PFSK-1 (cell line): ENCODE measurements around the gene IQSEC3.

Experiments used
- POLR2AphosphoS5 ChIP-seq: IDR thresholded peaks from 2 replicates; pipeline ENCODE4 v1.6.1; 2012; ENCODE audit warnings: low read depth, mild to moderate bottlenecking, control low read depth, low read length, moderate library complexity
- TAF1 ChIP-seq: IDR thresholded peaks from 2 replicates; pipeline ENCODE4 v1.6.1; 2012; ENCODE audit warnings: low read length, control low read depth, borderline replicate concordance; ENCODE audit not compliant: insufficient read depth
- TF ChIP-seq, protein P1 (sequence below), 2 experiments: IDR thresholded peaks; 2 replicates each; pipeline versions ENCODE4 v1.6.1 to v1.8.0; 2011 to 2012; ENCODE audit warnings: low read depth in 2 of 2, low read length in 2 of 2, control low read depth in 1 of 2, inconsistent platforms in 1 of 2, mild to moderate bottlenecking in 1 of 2, moderate library complexity in 1 of 2; ENCODE audit not compliant: insufficient read depth in 1 of 2

DNA sequence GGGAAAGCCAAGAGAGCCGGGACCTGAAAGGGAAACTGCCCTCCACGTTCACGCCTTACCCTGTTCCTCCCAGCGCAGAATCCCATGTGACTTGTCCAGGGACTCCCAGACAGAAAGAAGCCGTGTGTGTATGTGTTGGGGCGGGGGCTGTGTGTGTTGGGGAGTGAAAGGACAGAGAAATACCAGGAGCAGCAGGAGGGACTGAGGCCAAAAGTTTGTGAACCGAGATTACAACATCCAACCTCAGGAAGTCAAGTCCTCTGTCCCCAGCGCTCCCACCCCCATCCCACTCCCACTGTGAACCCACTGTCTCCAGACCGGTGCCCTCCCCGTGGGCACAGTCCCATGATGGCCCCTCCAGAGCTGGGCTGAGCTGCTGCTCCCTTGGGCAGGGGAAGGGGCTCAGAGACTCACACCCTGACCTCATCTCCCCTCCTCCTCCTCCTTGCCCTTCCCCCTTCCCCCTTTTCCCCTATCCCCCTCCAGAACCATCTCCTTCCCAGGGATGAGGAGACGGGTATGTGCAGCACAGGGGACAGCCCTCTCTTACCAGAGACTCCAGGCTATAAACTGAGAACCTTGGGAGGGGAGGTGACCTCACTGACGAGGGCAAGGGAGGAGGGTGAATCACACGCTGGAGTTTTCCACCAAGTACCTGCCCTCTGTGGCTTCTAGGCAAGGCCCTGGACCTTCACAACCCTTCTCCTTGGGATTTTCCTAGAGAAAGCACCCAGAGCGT, 147.6 kb downstream of the IQSEC3 start, which contains the start of gene SLC6A12:
- TF ChIP-seq POLR2AphosphoS5 (no peak), TAF1 (no peak)
- TF ChIP-seq, protein P1, sequence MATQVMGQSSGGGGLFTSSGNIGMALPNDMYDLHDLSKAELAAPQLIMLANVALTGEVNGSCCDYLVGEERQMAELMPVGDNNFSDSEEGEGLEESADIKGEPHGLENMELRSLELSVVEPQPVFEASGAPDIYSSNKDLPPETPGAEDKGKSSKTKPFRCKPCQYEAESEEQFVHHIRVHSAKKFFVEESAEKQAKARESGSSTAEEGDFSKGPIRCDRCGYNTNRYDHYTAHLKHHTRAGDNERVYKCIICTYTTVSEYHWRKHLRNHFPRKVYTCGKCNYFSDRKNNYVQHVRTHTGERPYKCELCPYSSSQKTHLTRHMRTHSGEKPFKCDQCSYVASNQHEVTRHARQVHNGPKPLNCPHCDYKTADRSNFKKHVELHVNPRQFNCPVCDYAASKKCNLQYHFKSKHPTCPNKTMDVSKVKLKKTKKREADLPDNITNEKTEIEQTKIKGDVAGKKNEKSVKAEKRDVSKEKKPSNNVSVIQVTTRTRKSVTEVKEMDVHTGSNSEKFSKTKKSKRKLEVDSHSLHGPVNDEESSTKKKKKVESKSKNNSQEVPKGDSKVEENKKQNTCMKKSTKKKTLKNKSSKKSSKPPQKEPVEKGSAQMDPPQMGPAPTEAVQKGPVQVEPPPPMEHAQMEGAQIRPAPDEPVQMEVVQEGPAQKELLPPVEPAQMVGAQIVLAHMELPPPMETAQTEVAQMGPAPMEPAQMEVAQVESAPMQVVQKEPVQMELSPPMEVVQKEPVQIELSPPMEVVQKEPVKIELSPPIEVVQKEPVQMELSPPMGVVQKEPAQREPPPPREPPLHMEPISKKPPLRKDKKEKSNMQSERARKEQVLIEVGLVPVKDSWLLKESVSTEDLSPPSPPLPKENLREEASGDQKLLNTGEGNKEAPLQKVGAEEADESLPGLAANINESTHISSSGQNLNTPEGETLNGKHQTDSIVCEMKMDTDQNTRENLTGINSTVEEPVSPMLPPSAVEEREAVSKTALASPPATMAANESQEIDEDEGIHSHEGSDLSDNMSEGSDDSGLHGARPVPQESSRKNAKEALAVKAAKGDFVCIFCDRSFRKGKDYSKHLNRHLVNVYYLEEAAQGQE (IDR thresholded peaks at IDR 0.05; ENCODE audit: insufficient read depth in 1 of 2, low read depth in 2 of 2, low read length in 2 of 2): no peak
